H9 (cell line): ENCODE measurements around the gene RRP15. TPM values are rescaled to one million over a fixed set of nuclear protein-coding genes. Genes with fewer than 3 reads are reported as not detected.

ENCODE experiments used
- DNase-seq: peaks from one replicate; pipeline ENCODE4 v3.0.0-alpha.2; 2017
- H2AFZ ChIP-seq: one replicate; pipeline ENCODE4 v1.6.1; 2013; ENCODE audit warnings: mild to moderate bottlenecking, low read length, control low read depth, moderate library complexity
- H2AK5ac ChIP-seq: 2 replicates; pipeline ENCODE4 v1.6.1; 2013; ENCODE audit warnings: low read length, control low read depth, mixed read lengths; ENCODE audit not compliant: insufficient read length
- H2BK120ac ChIP-seq: one replicate; pipeline ENCODE4 v1.6.1; 2013; ENCODE audit warnings: low read depth, mild to moderate bottlenecking, low read length, control low read depth, inconsistent platforms; ENCODE audit not compliant: poor library complexity, severe bottlenecking
- H2BK12ac ChIP-seq: 2 replicates; pipeline ENCODE4 v1.6.1; 2013; ENCODE audit warnings: low read length, control low read depth, mixed read lengths, low read depth; ENCODE audit not compliant: insufficient read length
- H2BK15ac ChIP-seq: 2 replicates; pipeline ENCODE4 v1.6.1; 2013; ENCODE audit warnings: low read depth, low read length, control low read depth
- H2BK20ac ChIP-seq: one replicate; pipeline ENCODE4 v1.6.1; 2013; ENCODE audit warnings: low read depth, mild to moderate bottlenecking, low read length, control low read depth, inconsistent platforms; ENCODE audit not compliant: poor library complexity, severe bottlenecking
- H2BK5ac ChIP-seq: 2 replicates; pipeline ENCODE4 v1.6.1; 2013; ENCODE audit warnings: low read length, control low read depth, mixed read lengths; ENCODE audit not compliant: insufficient read length
- H3K14ac ChIP-seq: 2 replicates; pipeline ENCODE4 v1.6.1; 2013; ENCODE audit warnings: low read length, control low read depth; ENCODE audit not compliant: insufficient read depth
- H3K18ac ChIP-seq: 2 replicates; pipeline ENCODE4 v1.6.1; 2013; ENCODE audit warnings: low read depth, mild to moderate bottlenecking, mixed read lengths, low read length, control low read depth; ENCODE audit not compliant: insufficient read length
- H3K23ac ChIP-seq: 2 replicates; pipeline ENCODE4 v1.6.1; 2013; ENCODE audit warnings: low read length, control low read depth, mixed read lengths, low read depth; ENCODE audit not compliant: insufficient read length
- H3K23me2 ChIP-seq: 2 replicates; pipeline ENCODE4 v1.6.1; 2013; ENCODE audit warnings: low read depth, mild to moderate bottlenecking, mixed read lengths, low read length, control low read depth; ENCODE audit not compliant: insufficient read length, poor library complexity, severe bottlenecking
- H3K27ac ChIP-seq: 2 replicates; pipeline ENCODE4 v1.5.1; 2013; ENCODE audit warnings: low read length, control low read depth, mixed read lengths, low read depth; ENCODE audit not compliant: insufficient read length
- H3K27me3 ChIP-seq: 2 replicates; pipeline ENCODE4 v1.6.1; 2013; ENCODE audit warnings: low read length, control low read depth, inconsistent platforms; ENCODE audit not compliant: insufficient read depth
- H3K4ac ChIP-seq: 2 replicates; pipeline ENCODE4 v1.6.1; 2013; ENCODE audit warnings: low read depth, mild to moderate bottlenecking, control low read depth, inconsistent platforms, low read length, moderate library complexity
- H3K4me1 ChIP-seq: 2 replicates; pipeline ENCODE4 v1.6.1; 2013; ENCODE audit warnings: low read length, control low read depth, inconsistent platforms; ENCODE audit not compliant: insufficient read depth
- H3K4me2 ChIP-seq: 2 replicates; pipeline ENCODE4 v1.6.1; 2013; ENCODE audit warnings: low read length, control low read depth, mixed read lengths; ENCODE audit not compliant: insufficient read length, insufficient read depth
- H3K56ac ChIP-seq: 2 replicates; pipeline ENCODE4 v1.6.1; 2013; ENCODE audit warnings: low read depth, mild to moderate bottlenecking, mixed read lengths, low read length, control low read depth; ENCODE audit not compliant: insufficient read length
- H3K79me1 ChIP-seq: 2 replicates; pipeline ENCODE4 v1.6.1; 2013; ENCODE audit warnings: low read depth, mild to moderate bottlenecking, moderate library complexity, low read length, control low read depth, inconsistent platforms; ENCODE audit not compliant: insufficient read depth, poor library complexity, severe bottlenecking
- H3K79me2 ChIP-seq: 2 replicates; pipeline ENCODE4 v1.6.1; 2013; ENCODE audit warnings: low read length, control low read depth, inconsistent platforms; ENCODE audit not compliant: insufficient read depth
- H3K9ac ChIP-seq: 2 replicates; pipeline ENCODE4 v1.6.1; 2013; ENCODE audit warnings: low read length, control low read depth, mixed read lengths; ENCODE audit not compliant: insufficient read length; ENCODE audit errors: extremely low read depth
- H3K9me3 ChIP-seq: one replicate; pipeline ENCODE4 v1.6.1; 2013; ENCODE audit warnings: low read depth, low read length, inconsistent platforms; ENCODE audit not compliant: control insufficient read depth
- H3T11ph ChIP-seq: one replicate; pipeline ENCODE4 v1.6.1; 2013; ENCODE audit warnings: mild to moderate bottlenecking, low read length, control low read depth, inconsistent platforms
- H4K20me1 ChIP-seq: one replicate; pipeline ENCODE4 v1.6.1; 2013; ENCODE audit not compliant: control insufficient read depth, insufficient read length, insufficient read depth
- H4K5ac ChIP-seq: 2 replicates; pipeline ENCODE4 v1.6.1; 2013; ENCODE audit warnings: low read depth, mild to moderate bottlenecking, mixed read lengths, low read length, control low read depth; ENCODE audit not compliant: insufficient read length
- H4K8ac ChIP-seq: replicated peaks from 2 replicates; pipeline ENCODE4 v1.6.1; 2013; ENCODE audit warnings: low read length, control low read depth, mixed read lengths, low read depth; ENCODE audit not compliant: insufficient read length
- H4K91ac ChIP-seq: 2 replicates; pipeline ENCODE4 v1.6.1; 2013; ENCODE audit warnings: low read depth, mild to moderate bottlenecking, moderate library complexity, mixed read lengths, low read length, control low read depth; ENCODE audit not compliant: insufficient read length
- H3K27ac Mint-ChIP-seq, 3 experiments: 2 replicates in 2 of 3; 3 replicates in 1 of 3; pipeline ENCODE4 v1.8.0; 2020 to 2021; ENCODE audit warnings: mixed read lengths in 3 of 3, mild to moderate bottlenecking in 1 of 3, moderate library complexity in 1 of 3
- H3K27me3 Mint-ChIP-seq: 2 replicates; pipeline ENCODE4 v1.8.0; 2021; ENCODE audit warnings: low read depth, mild to moderate bottlenecking, moderate library complexity, mixed read lengths
- H3K36me3 Mint-ChIP-seq, 3 experiments: 2 replicates in 2 of 3; 3 replicates in 1 of 3; pipeline ENCODE4 v1.8.0; 2020 to 2021; ENCODE audit warnings: low read depth in 3 of 3, mixed read lengths in 3 of 3; ENCODE audit not compliant: insufficient read depth in 1 of 3
- H3K4me1 Mint-ChIP-seq, 2 experiments: 2 replicates each; pipeline ENCODE4 v1.8.0; 2020; ENCODE audit warnings: mixed read lengths in 2 of 2
- H3K4me3 Mint-ChIP-seq, 2 experiments: 2 replicates in 1 of 2; 3 replicates in 1 of 2; pipeline ENCODE4 v1.8.0; 2020 to 2021; ENCODE audit warnings: mild to moderate bottlenecking in 2 of 2, mixed read lengths in 2 of 2, moderate library complexity in 1 of 2
- H3K9me3 Mint-ChIP-seq, 2 experiments: 2 replicates in 1 of 2; 3 replicates in 1 of 2; pipeline ENCODE4 v1.8.0; 2020; ENCODE audit warnings: mild to moderate bottlenecking in 2 of 2, mixed read lengths in 2 of 2, moderate library complexity in 1 of 2
- CTCF ChIP-seq: fragments of 200-600 bp; sonication (generic); conservative IDR thresholded peaks from 3 replicates; pipeline ENCODE4 v1.8.0; 2021; ENCODE audit warnings: antibody characterized with exemption, mild to moderate bottlenecking
- WGBS: extraction: QIAGEN DNeasy Blood & Tissue Kit; methylation state at CpG from one replicate; pipeline ENCODE4 v1.1.7; 2013; ENCODE audit warnings: missing lambda C conversion rate, low lambda C conversion rate, mixed read lengths; ENCODE audit not compliant: insufficient read length; ENCODE audit errors: extremely low coverage; 5-methylcytosine and 5-hydroxymethylcytosine counted together
- total RNA-seq: library from RNA; stranded (reverse); gene quantifications from 2 replicates; pipeline ENCODE4 v1.2.1, GENCODE V29; 2021

Gene RRP15
- total RNA-seq, 1 experiment from 2014 or later: 48.7 TPM

GRCh38 chr1:218266356-218266755, 18.7 kb upstream of the RRP15 start:
- Histone ChIP-seq H3K27me3 (no peaks in the 10 kb centered on the region), H3K79me2 (no peaks in the 10 kb centered on the region), H3K23ac (no peak overlapping the region), H3K18ac (no peak overlapping the region), H3K56ac (no peak overlapping the region), H4K91ac (no peak overlapping the region), H4K20me1 (no peaks in the 10 kb centered on the region), H3T11ph (no peak overlapping the region), H3K14ac (no peak overlapping the region), H3K4me1 (no peaks in the 10 kb centered on the region), H3K9me3 (no peaks in the 10 kb centered on the region), H2AFZ (no peak overlapping the region), H3K4me2 (no peak overlapping the region), H2BK15ac (no peak overlapping the region), H4K5ac (no peak overlapping the region), H2AK5ac (no peak overlapping the region), H2BK5ac (no peak overlapping the region), H3K79me1 (no peaks in the 10 kb centered on the region), H3K27ac (no peak overlapping the region), H3K23me2 (no peaks in the 10 kb centered on the region), H2BK12ac (no peak overlapping the region), H2BK120ac (no peak overlapping the region), H3K9ac (no peak overlapping the region), H2BK20ac (no peak overlapping the region), H4K8ac (no peak overlapping the region), H3K4ac (no peak overlapping the region)
- Mint-ChIP-seq H3K9me3 (no peaks in the 10 kb centered on the region), H3K4me1 (no peaks in the 10 kb centered on the region), H3K4me3 (no peak overlapping the region), H3K27me3 (no peaks in the 10 kb centered on the region), H3K36me3 (no peaks in the 10 kb centered on the region), H3K27ac (no peak overlapping the region; a peak in 2 of 7 replicates)
- WGBS: no CpG with 5 or more reads among the region's 2 CpGs
- TF ChIP-seq CTCF: no peak
- no peak for DNase-seq
